Activated CD8-positive, alpha-beta T cell treated with anti-CD3 and anti-CD28 coated beads for 36 hours (primary cell): ENCODE measurements around the gene MND1. TPM values are rescaled to one million over a fixed set of nuclear protein-coding genes. Genes with fewer than 3 reads are reported as not detected.

ENCODE experiments used
- ATAC-seq: fragments of 200-7000 bp; cut with Tn5 transposase; one replicate; pipeline ENCODE4 v1.10.0; 2021; ENCODE audit warnings: mild to moderate bottlenecking, moderate library complexity
- CTCF ChIA-PET: fragments of 350-600 bp; sonication (Branson Sonifier 250); formaldehyde crosslinking; loops from one replicate; lab custom pipeline; 2021; ENCODE audit warnings: antibody characterized with exemption; lab: Charles Lee
- POLR2A ChIA-PET: fragments of 350-600 bp; sonication (Branson Sonifier 250); formaldehyde crosslinking; loops from one replicate; lab custom pipeline; 2021; ENCODE audit warnings: antibody characterized with exemption; lab: Charles Lee
- DNase-seq: peaks from one replicate; pipeline ENCODE4 v3.0.0-alpha.2; 2020
- H3K27ac Mint-ChIP-seq: one replicate; pipeline ENCODE4 v1.8.0; 2021; ENCODE audit warnings: mild to moderate bottlenecking, mixed read lengths
- H3K27me3 Mint-ChIP-seq: one replicate; pipeline ENCODE4 v1.8.0; 2021; ENCODE audit warnings: mixed read lengths
- H3K36me3 Mint-ChIP-seq: one replicate; pipeline ENCODE4 v1.8.0; 2021; ENCODE audit warnings: low read depth, mixed read lengths
- H3K4me1 Mint-ChIP-seq: one replicate; pipeline ENCODE4 v1.8.0; 2021; ENCODE audit warnings: low read depth, mixed read lengths
- H3K4me3 Mint-ChIP-seq: one replicate; pipeline ENCODE4 v1.8.0; 2021; ENCODE audit warnings: mild to moderate bottlenecking, moderate library complexity, mixed read lengths
- H3K9me3 Mint-ChIP-seq: one replicate; pipeline ENCODE4 v1.8.0; 2021; ENCODE audit warnings: mixed read lengths
- intact Hi-C: fragments of 100-400 bp; cut with micrococcal nuclease; formaldehyde crosslinking; loops from one replicate; pipeline ENCODE4 v1.10.0; 2022
- total RNA-seq, 2 experiments: library from RNA; stranded (reverse); gene quantifications; one replicate each; pipeline ENCODE4 v1.2.3, GENCODE V29; 2021
- TF ChIP-seq, protein P1 (sequence below): fragments of 200-600 bp; IDR thresholded peaks from one replicate; pipeline ENCODE4 v1.8.0; 2022; ENCODE audit warnings: antibody characterized with exemption, mild to moderate bottlenecking

Gene MND1
- total RNA-seq, 2 experiments from 2014 or later = 48.0 to 50.0 TPM

- Mint-ChIP-seq H3K27ac (no peak overlapping the region), H3K36me3 (peaks cover 70% of the 10 kb centered on the region), H3K4me3 (no peak overlapping the region), H3K4me1 (peaks cover 16% of the 10 kb centered on the region), H3K9me3 (no peaks in the 10 kb centered on the region), H3K27me3 (no peaks in the 10 kb centered on the region)
- TF ChIP-seq, protein P1, sequence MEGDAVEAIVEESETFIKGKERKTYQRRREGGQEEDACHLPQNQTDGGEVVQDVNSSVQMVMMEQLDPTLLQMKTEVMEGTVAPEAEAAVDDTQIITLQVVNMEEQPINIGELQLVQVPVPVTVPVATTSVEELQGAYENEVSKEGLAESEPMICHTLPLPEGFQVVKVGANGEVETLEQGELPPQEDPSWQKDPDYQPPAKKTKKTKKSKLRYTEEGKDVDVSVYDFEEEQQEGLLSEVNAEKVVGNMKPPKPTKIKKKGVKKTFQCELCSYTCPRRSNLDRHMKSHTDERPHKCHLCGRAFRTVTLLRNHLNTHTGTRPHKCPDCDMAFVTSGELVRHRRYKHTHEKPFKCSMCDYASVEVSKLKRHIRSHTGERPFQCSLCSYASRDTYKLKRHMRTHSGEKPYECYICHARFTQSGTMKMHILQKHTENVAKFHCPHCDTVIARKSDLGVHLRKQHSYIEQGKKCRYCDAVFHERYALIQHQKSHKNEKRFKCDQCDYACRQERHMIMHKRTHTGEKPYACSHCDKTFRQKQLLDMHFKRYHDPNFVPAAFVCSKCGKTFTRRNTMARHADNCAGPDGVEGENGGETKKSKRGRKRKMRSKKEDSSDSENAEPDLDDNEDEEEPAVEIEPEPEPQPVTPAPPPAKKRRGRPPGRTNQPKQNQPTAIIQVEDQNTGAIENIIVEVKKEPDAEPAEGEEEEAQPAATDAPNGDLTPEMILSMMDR = no peak
- intact Hi-C loops = no loop called here
- no peak for ATAC-seq
- POLR2A ChIA-PET = no interaction called here
- no peak for DNase-seq
- CTCF ChIA-PET = interaction anchor here (0.6 kb wide), 1 partner anchor 66 kb away, joined by 3 read pairs; no protein-coding TSS in a partner anchor
Observed at GRCh38 chr4:153366486-153366885, 22.0 kb downstream of the MND1 start.

DNA sequence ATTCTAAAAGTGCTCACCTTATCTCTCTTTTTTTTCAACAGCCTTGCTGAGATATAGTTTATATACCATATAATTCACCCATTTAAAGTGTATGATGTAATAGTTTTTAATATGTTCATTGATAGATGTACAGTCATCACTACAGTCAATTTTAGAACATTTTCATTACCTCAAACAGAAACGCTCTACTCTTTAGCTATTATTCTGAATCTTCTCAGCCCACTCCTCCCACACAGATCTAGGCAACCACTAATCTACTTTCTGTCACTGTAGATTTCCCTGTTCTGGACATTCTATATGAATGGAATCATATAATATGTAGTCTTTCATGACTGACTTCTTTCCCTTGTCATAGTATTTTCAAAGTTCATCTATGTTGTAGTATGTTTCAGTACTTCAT is 22.6 kb downstream of the MND1 start:
- ATAC-seq (no peak), DNase-seq (no peak)
- Mint-ChIP-seq H3K36me3 (peaks cover 73% of the 10 kb centered on the region), H3K4me1 (peaks cover 19% of the 10 kb centered on the region), H3K9me3 (peaks cover 4% of the 10 kb centered on the region), H3K4me3 (no peak overlapping the region), H3K27ac (no peak overlapping the region), H3K27me3 (no peaks in the 10 kb centered on the region)
- TF ChIP-seq, protein P1 = no peak
- intact Hi-C loops = no loop called here
- CTCF ChIA-PET = interaction anchor here (0.6 kb wide), 1 partner anchor 66 kb away, joined by 3 read pairs; no protein-coding TSS in a partner anchor
- POLR2A ChIA-PET = no interaction called here

GRCh38 chr4:153369021-153369420 is 24.5 kb downstream of the MND1 start:
- DNase-seq (no peak), ATAC-seq (no peak)
- Mint-ChIP-seq H3K4me3 (no peak overlapping the region), H3K27me3 (no peaks in the 10 kb centered on the region), H3K36me3 (peaks cover 73% of the 10 kb centered on the region), H3K9me3 (peaks cover 7% of the 10 kb centered on the region), H3K27ac (no peak overlapping the region), H3K4me1 (peaks cover 15% of the 10 kb centered on the region)
- ChIA-PET CTCF (no interaction called here), POLR2A (no interaction called here)
- intact Hi-C loops = no loop called here
- TF ChIP-seq, protein P1 = no peak

DNA sequence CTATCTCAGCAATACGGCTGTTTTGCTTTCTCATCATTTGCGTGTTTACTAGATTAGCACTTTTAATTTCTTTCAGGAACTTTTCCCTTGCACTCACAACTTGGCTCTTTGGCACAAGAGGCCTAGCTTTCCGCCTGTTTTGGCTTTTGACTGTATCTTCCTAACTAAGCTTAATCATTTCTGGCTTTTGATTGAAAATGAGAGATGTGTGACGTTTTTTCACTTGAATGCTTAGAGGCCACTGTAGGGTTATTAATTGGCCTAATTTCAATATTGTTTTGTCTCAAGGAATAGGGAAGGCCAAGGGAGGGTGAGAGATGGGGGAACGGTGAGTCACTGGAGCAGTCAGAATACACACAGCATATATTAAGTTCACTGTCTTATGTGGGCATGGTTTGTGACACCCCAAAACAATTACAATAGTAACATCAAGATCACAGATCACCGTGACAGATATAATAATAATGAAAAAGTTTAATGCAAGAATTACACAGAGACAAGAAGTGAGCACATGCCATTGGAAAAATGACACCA is 27.3 kb downstream of the MND1 start:
- Mint-ChIP-seq H3K9me3 (peaks cover 7% of the 10 kb centered on the region), H3K36me3 (peaks cover 57% of the 10 kb centered on the region), H3K27me3 (no peaks in the 10 kb centered on the region), H3K4me1 (peaks cover 12% of the 10 kb centered on the region), H3K27ac (peak overlapping the region; percentile 16), H3K4me3 (no peak overlapping the region)
- CTCF ChIA-PET = interaction anchor here (0.7 to 1.4 kb wide), 5 partner anchors 10 to 272 kb away, joined by 3 to 4 read pairs (median 3); no protein-coding TSS in a partner anchor
- DNase-seq (no peak), ATAC-seq (no peak)
- TF ChIP-seq, protein P1 = no peak
- intact Hi-C loops = no loop called here
- POLR2A ChIA-PET = no interaction called here

- intact Hi-C loops = no loop called here
- H3K9me3 Mint-ChIP-seq = peaks cover 7% of the 10 kb centered on the region
- ChIA-PET CTCF (interaction anchor here (1.1 kb wide), 1 partner anchor 8 kb away, joined by 4 read pairs; no protein-coding TSS in a partner anchor), POLR2A (interaction anchor here (1.1 kb wide), 1 partner anchor 228 kb away, joined by 3 read pairs; no protein-coding TSS in a partner anchor)
- no peak overlapping the region for H3K4me3 Mint-ChIP-seq
- TF ChIP-seq, protein P1 = no peak
- peaks cover 47% of the 10 kb centered on the region for H3K36me3 Mint-ChIP-seq
- H3K27me3 Mint-ChIP-seq = no peaks in the 10 kb centered on the region
- ATAC-seq = no peak
- DNase-seq = no peak
- no peak overlapping the region for H3K27ac Mint-ChIP-seq
- H3K4me1 Mint-ChIP-seq = peaks cover 3% of the 10 kb centered on the region
Observed at GRCh38 chr4:153372967-153373562, 28.6 kb downstream of the MND1 start.
